Ovary (tissue), 3 donors: Measurements from ENCODE around the gene FER.

Experiments used
- POLR2A ChIP-seq: fragments of 450-650 bp; IDR thresholded peaks from one replicate; pipeline ENCODE4 v1.6.1; 2017; ENCODE audit warnings: antibody characterized with exemption, mild to moderate bottlenecking, moderate library complexity
- TF ChIP-seq, protein P1 (sequence below), 3 donors: fragments of 450-650 bp in 2 of 3; fragments of 200-600 bp in 1 of 3; IDR thresholded peaks; one replicate each; pipeline versions ENCODE4 v1.5.1 to v1.8.0; 2016 to 2022; ENCODE audit warnings: antibody characterized with exemption in 3 of 3, mild to moderate bottlenecking in 1 of 3
- donor health status: DM: no; HTN: no; CAD: no.

DNA sequence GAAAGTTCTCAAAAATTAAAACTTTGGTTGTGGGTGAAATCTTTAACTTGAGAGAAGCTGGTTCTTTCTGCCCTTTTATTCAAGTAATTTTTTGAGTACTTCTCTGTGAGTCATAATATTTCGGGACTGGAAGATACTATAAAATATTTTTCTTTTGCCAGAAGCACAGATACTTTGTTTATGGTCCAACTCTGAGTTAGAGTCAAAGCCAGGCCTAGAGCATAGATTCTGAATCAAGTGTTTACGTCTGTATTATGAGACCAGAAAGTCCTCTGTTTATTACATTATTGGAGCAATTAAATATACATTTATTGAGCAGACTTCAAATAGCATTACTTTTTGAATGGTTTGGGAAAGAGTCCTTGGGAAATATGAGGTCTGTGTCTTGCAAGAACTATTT is 187.9 kb downstream of the FER start:
- no peak for TF ChIP-seq POLR2A
- TF ChIP-seq, protein P1, sequence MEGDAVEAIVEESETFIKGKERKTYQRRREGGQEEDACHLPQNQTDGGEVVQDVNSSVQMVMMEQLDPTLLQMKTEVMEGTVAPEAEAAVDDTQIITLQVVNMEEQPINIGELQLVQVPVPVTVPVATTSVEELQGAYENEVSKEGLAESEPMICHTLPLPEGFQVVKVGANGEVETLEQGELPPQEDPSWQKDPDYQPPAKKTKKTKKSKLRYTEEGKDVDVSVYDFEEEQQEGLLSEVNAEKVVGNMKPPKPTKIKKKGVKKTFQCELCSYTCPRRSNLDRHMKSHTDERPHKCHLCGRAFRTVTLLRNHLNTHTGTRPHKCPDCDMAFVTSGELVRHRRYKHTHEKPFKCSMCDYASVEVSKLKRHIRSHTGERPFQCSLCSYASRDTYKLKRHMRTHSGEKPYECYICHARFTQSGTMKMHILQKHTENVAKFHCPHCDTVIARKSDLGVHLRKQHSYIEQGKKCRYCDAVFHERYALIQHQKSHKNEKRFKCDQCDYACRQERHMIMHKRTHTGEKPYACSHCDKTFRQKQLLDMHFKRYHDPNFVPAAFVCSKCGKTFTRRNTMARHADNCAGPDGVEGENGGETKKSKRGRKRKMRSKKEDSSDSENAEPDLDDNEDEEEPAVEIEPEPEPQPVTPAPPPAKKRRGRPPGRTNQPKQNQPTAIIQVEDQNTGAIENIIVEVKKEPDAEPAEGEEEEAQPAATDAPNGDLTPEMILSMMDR (IDR thresholded peaks at IDR 0.05), result no peak
